ENCODE measurements around the gene COMT. TPM values are rescaled to one million over a fixed set of nuclear protein-coding genes. Genes with fewer than 3 reads are reported as not detected.

The COMT gene
- total and polyA plus RNA-seq, 7 donors: 63.6 to 146 (median 117) TPM

GRCh38 chr22:20017622-20017958 is 76.0 kb downstream of the COMT start:
- WGBS, 3 donors: 69 to 71% (median 71%) methylated on average over 9 of the region's 9 CpGs
- TF ChIP-seq CTCF (IDR thresholded peaks at IDR 0.05): no peak
- no peak overlapping the region for H3K27ac ChIP-seq
- intact Hi-C loops (cut with DNase I): no loop called here
- H3K27me3 ChIP-seq (ENCODE audit: insufficient read depth in 3 of 3, low read length in 2 of 3): no peaks in the 10 kb centered on the region
- H3K4me3 ChIP-seq: peak overlapping the region; percentile 89
- no peaks in the 10 kb centered on the region for H3K36me3 ChIP-seq (ENCODE audit: insufficient read depth in 1 of 2, low read depth in 1 of 2)
- DNase-seq (peak in 1 of 2 donors; percentile 46), ATAC-seq (no peak)
- no peaks in the 10 kb centered on the region for H3K9me3 ChIP-seq
- H3K4me1 ChIP-seq: peaks cover 37% of the 10 kb centered on the region

DNA sequence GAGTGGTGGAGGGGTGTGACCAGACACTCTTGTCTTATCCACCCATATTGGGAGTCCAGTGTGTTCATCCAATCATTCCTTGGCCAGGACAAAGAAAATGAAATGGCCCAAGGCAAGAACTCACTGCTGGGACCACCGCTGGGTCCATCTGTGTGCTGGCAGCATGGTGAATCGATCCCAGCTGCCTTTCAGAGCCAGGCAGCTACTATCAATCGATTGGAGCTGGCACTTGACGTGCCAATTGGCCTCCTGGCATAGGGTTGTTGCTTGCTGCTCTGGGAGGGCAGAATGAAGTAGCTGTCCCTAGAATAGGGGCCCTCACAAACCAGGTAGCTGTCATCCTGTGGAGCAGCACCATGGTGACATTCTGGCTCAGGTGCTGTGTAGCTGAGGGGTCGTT is 76.4 kb downstream of the COMT start:
- Histone ChIP-seq H3K4me3 (no peak overlapping the region), H3K36me3 (ENCODE audit: insufficient read depth in 1 of 2, low read depth in 1 of 2) (no peaks in the 10 kb centered on the region), H3K9me3 (no peaks in the 10 kb centered on the region), H3K27me3 (ENCODE audit: insufficient read depth in 3 of 3, low read length in 2 of 3) (no peaks in the 10 kb centered on the region), H3K4me1 (peaks cover 41% of the 10 kb centered on the region), H3K27ac (no peak overlapping the region)
- ATAC-seq (no peak), DNase-seq (peak in 1 of 2 donors; percentile 38)
- WGBS, 3 donors: 75 to 85% (median 84%) methylated on average over 5 of the region's 5 CpGs
- intact Hi-C loops (cut with DNase I): no loop called here
- TF ChIP-seq CTCF (IDR thresholded peaks at IDR 0.05): no peak

Other genes with a start within 250 kb of the COMT start
- 10 to 100 TPM in 1 of 4 donors, 1 to 10 TPM in 3; 6.0 to 10.9 (median 8.3) TPM for gene SEPTIN5, start 227.3 kb upstream of the COMT start, total RNA-seq
- 1 to 10 TPM; 3.7 to 7.0 (median 4.8) TPM for gene SEPTIN5, start 227.3 kb upstream of the COMT start, polyA plus RNA-seq
- gene GP1BB, start 218.2 kb upstream of the COMT start, total RNA-seq: 1 to 10 TPM in 1 of 4 donors, not detected in 3; 1.8 TPM
- gene GP1BB, start 218.2 kb upstream of the COMT start, polyA plus RNA-seq: under 1 TPM; 0.14 to 0.63 (median 0.53) TPM
- 100 to 1,000 TPM in 2 of 4 donors, 10 to 100 TPM in 2; 76.0 to 112 (median 91.8) TPM for gene TBX1, start 181.0 kb upstream of the COMT start, total RNA-seq
- 10 to 100 TPM; 18.2 to 80.8 (median 63.8) TPM for gene TBX1, start 181.0 kb upstream of the COMT start, polyA plus RNA-seq
- gene GNB1L, start 86.9 kb upstream of the COMT start, total RNA-seq: 1 to 10 TPM; 1.5 to 3.4 (median 3.0) TPM
- gene GNB1L, start 86.9 kb upstream of the COMT start, polyA plus RNA-seq: 1 to 10 TPM; 3.3 to 7.6 (median 3.6) TPM
- 1 to 10 TPM; 5.3 to 9.7 (median 8.1) TPM for gene RTL10, start 86.9 kb upstream of the COMT start, total RNA-seq
- gene RTL10, start 86.9 kb upstream of the COMT start, polyA plus RNA-seq: 1 to 10 TPM; 5.9 to 7.9 (median 6.3) TPM
- 10 to 100 TPM; 18.4 to 35.1 (median 24.5) TPM for gene TXNRD2, start within 50 bp of the COMT start, total RNA-seq
- gene TXNRD2, start within 50 bp of the COMT start, polyA plus RNA-seq: 10 to 100 TPM; 13.7 to 23.5 (median 16.0) TPM
- gene ARVCF, start 75.1 kb downstream of the COMT start, total RNA-seq: 10 to 100 TPM in 2 of 4 donors, 1 to 10 TPM in 2; 8.7 to 28.0 (median 14.8) TPM
- gene ARVCF, start 75.1 kb downstream of the COMT start, polyA plus RNA-seq: 1 to 10 TPM; 3.6 to 7.3 (median 7.0) TPM
- gene TANGO2, start 79.3 kb downstream of the COMT start, total RNA-seq: 10 to 100 TPM; 20.6 to 41.0 (median 36.4) TPM
- 10 to 100 TPM; 28.2 to 73.3 (median 28.5) TPM for gene TANGO2, start 79.3 kb downstream of the COMT start, polyA plus RNA-seq
- 10 to 100 TPM; 12.2 to 19.5 (median 15.0) TPM for gene DGCR8, start 138.5 kb downstream of the COMT start, total RNA-seq
- gene DGCR8, start 138.5 kb downstream of the COMT start, polyA plus RNA-seq: 10 to 100 TPM; 10.5 to 21.5 (median 15.3) TPM
- 10 to 100 TPM; 32.2 to 55.7 (median 49.0) TPM for gene RANBP1, start 174.3 kb downstream of the COMT start, total RNA-seq
- gene RANBP1, start 174.3 kb downstream of the COMT start, polyA plus RNA-seq: 100 to 1,000 TPM in 1 of 3 donors, 10 to 100 TPM in 2; 44.1 to 161 (median 57.8) TPM
- gene TRMT2A, start 175.5 kb downstream of the COMT start, total RNA-seq: 10 to 100 TPM; 20.5 to 34.1 (median 24.9) TPM
- gene TRMT2A, start 175.5 kb downstream of the COMT start, polyA plus RNA-seq: 10 to 100 TPM; 20.8 to 32.4 (median 31.6) TPM
- gene ZDHHC8, start 190.0 kb downstream of the COMT start, total RNA-seq: 10 to 100 TPM; 15.8 to 23.7 (median 22.2) TPM
- 10 to 100 TPM in 2 of 3 donors, 1 to 10 TPM in 1; 9.7 to 11.8 (median 10.8) TPM for gene ZDHHC8, start 190.0 kb downstream of the COMT start, polyA plus RNA-seq
- under 1 TPM in 2 of 4 donors, not detected in 2; 0.17 to 0.38 TPM for gene CCDC188, start 209.3 kb downstream of the COMT start, total RNA-seq
- gene CCDC188, start 209.3 kb downstream of the COMT start, polyA plus RNA-seq: under 1 TPM; 0.09 to 0.32 (median 0.12) TPM